HG03439 (cell line): Measurements from ENCODE around the gene ADAMTS5.

ENCODE experiments used
- ATAC-seq: cut with Tn5 transposase; IDR thresholded peaks from one replicate; pipeline ENCODE4 v1.9.1; 2021; ENCODE audit warnings: mild to moderate bottlenecking, moderate library complexity; ENCODE audit not compliant: unreplicated experiment

Gene ADAMTS5

GRCh38 chr21:26949830-26950229 is 17.1 kb downstream of the ADAMTS5 start:
- ATAC-seq: no peak

- no peak for ATAC-seq
These were observed 18.7 kb downstream of the ADAMTS5 start for GRCh38 chr21:26948194-26948593.

GRCh38 chr21:26946744-26947446 is 20.0 kb downstream of the ADAMTS5 start:
- ATAC-seq: no peak

DNA sequence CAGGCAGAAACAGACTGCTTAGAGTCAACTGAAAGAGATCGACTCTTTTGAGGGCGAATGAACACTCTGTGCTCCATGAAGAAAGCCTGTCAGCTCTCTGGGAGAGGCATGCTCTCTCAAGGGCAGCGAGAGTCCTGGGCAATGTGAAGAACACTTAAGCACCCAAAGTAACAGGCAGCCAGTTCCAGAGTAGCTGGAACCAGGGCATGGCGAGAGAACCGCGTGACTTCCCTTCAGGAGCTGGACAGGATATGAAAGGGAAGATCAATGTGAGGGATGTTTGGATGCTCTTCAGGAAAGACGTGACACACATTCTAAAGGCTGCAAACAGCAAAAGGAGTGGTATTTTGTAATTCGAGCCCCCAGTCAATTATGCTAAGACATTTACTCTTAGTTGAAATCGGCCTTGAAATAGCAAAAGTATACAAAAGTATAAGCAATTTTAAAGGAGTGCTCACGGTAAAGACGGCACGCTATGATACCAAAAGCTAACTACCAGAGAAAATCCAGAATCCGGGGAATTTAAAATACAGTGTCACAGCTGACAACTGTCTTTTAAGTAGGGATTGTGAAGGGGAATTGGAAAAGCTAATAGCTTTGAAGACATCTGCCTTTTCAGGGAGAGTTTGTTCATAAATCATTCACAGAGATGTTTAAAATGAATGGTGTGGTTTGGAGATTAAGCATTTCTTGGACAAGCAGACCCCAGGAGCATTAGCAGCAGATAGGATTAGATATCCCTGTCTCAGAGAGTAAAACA is 20.8 kb downstream of the ADAMTS5 start:
- no peak for ATAC-seq

GRCh38 chr21:26943921-26944320 is 23.0 kb downstream of the ADAMTS5 start:
- no peak for ATAC-seq

DNA sequence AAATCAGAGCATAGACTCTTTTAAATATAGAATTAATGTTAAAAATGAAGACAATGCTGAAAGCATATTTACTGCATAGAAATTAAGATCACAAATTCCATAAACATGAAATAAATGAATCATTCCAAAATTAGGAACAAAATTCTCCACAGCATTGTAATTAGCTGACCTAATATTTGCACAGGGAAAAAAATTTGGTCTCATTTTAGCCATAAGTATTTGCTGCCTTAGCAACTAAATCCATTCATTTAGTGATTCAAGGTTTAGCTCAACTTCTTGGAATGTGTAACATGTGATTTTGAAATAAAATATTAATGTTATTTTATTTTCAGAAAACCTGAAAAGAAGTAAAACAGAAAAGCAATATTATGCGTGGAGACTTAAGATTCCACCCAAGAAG is 25.5 kb downstream of the ADAMTS5 start:
- ATAC-seq: no peak

- ATAC-seq: no peak
These were observed 27.2 kb downstream of the ADAMTS5 start for GRCh38 chr21:26939601-26940111.

GRCh38 chr21:26936641-26937040 is 30.2 kb downstream of the ADAMTS5 start:
- no peak for ATAC-seq

DNA sequence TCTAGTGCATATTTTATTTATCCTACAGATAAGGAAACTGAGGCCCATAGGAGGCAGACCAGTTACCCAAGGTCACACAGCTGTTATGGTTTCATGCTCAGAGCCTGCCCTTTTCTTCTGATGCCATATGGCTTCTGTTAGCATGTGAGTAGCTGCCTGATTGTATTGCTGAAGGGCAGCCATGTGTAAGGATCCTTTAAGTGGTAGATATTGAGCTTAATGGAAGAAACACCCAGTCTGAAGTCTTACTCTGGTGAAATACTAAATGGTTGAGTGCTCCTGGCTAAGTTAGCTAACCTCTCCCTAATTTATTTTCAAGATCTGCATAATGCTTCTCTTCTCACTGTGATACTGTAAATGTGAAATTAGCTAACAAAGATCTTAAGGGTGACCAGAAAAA is 30.9 kb downstream of the ADAMTS5 start:
- ATAC-seq: no peak

DNA sequence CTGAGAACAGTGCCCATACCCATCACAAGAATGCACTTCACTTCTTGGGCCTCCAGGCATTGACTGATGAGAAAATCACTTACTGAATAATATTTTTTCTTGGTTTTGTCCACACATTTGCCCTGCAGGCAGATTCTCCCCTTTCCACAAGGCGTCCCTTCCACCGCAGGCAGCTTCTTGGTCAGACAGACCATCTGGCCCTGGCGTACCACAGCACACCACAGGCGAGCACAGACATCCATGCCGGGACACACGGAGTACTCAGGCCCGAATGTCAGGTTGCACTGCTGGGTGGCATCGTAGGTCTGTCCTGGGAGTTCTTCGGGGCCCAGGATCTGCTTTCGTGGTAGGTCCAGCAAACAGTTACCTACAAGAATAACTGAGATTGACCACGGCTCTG is 32.5 kb downstream of the ADAMTS5 start:
- ATAC-seq: no peak

DNA sequence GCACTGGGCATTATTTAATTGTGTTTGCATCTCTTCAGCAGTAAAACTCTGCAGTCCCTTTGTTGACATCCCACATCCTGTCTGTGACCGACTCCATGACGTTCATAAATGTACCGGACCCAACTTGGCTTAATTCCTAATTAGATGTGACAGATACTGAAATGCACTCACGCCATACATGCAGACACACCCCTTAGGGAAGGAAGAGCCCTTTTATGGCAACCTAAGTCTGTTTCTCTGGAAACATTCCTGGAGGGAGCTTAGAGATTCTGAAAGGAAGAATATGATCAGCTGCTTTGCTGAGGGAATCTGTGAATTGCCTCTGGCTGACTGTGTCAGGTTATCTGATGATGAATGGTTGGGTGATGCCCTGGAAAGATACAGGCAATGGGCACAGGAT is 33.4 kb downstream of the ADAMTS5 start:
- no peak for ATAC-seq

GRCh38 chr21:26925636-26926035 is 41.3 kb downstream of the ADAMTS5 start:
- no peak for ATAC-seq

DNA sequence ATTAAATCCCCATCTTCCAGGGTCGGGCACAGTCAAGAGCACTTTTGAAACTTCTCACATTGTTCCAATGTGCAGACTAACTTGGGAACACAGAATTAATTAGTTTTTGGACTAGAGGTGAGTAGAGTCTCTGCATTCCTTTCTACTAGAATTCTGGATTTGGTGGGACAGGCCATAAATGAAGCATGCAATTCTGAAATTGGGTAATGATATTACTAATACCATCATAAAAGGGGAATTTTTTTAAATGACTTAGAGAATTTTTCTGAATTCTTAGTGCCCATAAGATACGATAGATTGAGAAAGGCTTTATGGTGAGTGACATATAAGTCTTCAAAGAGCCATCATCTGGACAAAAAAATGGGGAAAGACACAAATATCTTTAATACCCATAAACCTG is 41.8 kb downstream of the ADAMTS5 start:
- no peak for ATAC-seq

- ATAC-seq: no peak
These were observed 42.9 kb downstream of the ADAMTS5 start for GRCh38 chr21:26923986-26924385.

GRCh38 chr21:26920055-26920454 is 46.8 kb downstream of the ADAMTS5 start:
- no peak for ATAC-seq

- ATAC-seq: no peak
These were observed 48.4 kb downstream of the ADAMTS5 start for GRCh38 chr21:26918323-26919079.

DNA sequence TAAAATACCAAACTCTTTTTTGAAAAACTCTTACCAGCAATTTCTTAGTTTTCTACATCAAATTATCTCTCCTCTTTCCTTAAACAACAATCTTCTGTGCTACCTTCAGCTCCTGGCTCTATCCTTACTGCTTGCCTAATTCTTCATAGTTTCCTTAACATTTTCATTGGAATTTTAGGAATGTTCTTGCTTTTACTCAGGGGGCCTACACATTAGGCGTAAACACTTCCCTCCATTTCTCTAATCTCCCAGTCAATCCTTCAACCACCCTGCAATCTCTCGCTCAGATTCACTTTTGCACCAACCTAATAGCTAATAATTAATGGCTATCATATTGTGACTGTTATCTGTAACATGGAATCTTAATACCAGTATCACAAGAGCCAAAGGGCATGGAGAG is 50.1 kb downstream of the ADAMTS5 start:
- no peak for ATAC-seq

- no peak for ATAC-seq
These were observed 52.3 kb downstream of the ADAMTS5 start for GRCh38 chr21:26914557-26914956.

DNA sequence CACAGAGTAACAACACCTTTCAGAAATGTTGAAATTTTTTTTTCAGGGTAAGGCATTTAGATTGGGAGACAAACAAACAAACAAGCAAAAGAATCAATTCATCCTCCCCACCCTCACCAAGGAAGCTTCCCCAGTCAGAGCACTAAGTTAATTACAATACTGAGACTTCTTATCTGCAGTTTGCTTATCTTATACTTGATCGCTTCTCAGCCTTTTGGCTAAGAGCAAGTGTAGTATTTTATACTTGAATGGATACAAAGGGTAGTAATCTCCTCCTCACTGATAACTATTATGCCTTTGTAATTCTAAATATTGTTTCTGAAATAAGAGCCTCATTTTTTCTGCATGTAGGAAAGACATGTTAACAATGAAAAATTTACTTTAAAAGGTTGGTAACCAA is 54.4 kb downstream of the ADAMTS5 start:
- no peak for ATAC-seq

GRCh38 chr21:26909972-26910371 is 56.9 kb downstream of the ADAMTS5 start:
- no peak for ATAC-seq

DNA sequence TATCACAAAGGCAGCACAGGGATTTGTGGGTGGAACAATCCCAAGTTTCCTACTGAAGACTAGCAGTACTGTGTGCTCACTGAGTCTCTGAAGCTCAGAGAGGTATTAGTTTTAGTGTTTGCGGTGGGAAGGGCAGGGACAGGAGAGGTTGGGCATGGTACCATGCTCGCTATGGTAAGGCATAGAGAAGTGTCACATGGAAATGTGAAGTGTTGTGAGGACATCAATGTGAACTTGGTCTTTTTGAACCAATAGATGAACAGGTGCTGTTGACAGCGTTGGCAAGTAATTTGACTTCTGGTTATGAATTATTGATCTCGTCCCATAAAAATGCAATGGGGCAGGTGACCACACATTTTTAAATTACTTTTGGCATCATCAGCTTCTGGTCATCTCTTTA is 65.9 kb downstream of the ADAMTS5 start:
- no peak for ATAC-seq

DNA sequence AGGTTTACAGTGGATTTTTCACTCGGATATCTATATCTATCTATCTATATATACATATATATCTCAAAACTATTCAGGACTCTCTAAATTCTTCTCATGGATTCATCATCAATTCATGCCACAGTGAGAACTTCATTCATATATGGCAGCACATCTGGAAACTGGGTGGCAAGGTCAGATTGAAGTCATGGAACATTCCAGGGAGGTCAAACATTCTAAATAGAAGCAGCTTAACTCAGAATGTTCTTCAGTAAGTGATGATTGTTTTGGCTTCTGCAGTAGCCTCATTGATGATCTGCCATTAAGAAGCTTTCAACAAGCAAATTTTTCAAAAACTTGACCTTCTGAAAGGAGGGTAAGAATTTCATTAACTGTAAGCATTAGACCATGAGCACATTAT is 74.7 kb downstream of the ADAMTS5 start:
- no peak for ATAC-seq
